Esophagus (tissue), 2 donors: Measurements from ENCODE around the gene CREBBP. TPM values are rescaled to one million over a fixed set of nuclear protein-coding genes. Genes with fewer than 3 reads are reported as not detected.
A peak's percentile ranks its signal among the peaks of the same experiment; 100 is the strongest.
"Not testable (repeated sequence)": the region's sequence is repeated elsewhere in the genome, so short reads cannot be mapped to it uniquely, and the experiment has no call there.

Experiments
- H3K27ac ChIP-seq, 2 donors: one replicate each; pipeline ENCODE4 v1.5.1; 2013; ENCODE audit warnings: low read depth in 2 of 2, mild to moderate bottlenecking in 2 of 2, inconsistent platforms in 1 of 2, low read length in 1 of 2, moderate library complexity in 1 of 2
- H3K27me3 ChIP-seq, 2 donors: one replicate each; pipeline ENCODE4 v1.6.1; 2013; ENCODE audit warnings: low read length in 2 of 2, control low read depth in 1 of 2, mild to moderate bottlenecking in 1 of 2; ENCODE audit not compliant: insufficient read depth in 2 of 2, control insufficient read depth in 1 of 2
- H3K36me3 ChIP-seq, 2 donors: one replicate each; pipeline ENCODE4 v1.6.1; 2013; ENCODE audit warnings: low read length in 1 of 2; ENCODE audit not compliant: control insufficient read depth in 2 of 2, insufficient read depth in 2 of 2
- H3K4me1 ChIP-seq, 2 donors: one replicate each; pipeline ENCODE4 v1.6.1; 2013; ENCODE audit warnings: low read length in 1 of 2; ENCODE audit not compliant: control insufficient read depth in 2 of 2, insufficient read depth in 2 of 2
- H3K4me3 ChIP-seq, 2 donors: one replicate each; pipeline ENCODE4 v1.5.1; 2013; ENCODE audit warnings: low read length in 2 of 2, mild to moderate bottlenecking in 2 of 2, low read depth in 1 of 2, moderate library complexity in 1 of 2
- H3K9me3 ChIP-seq, 2 donors: one replicate each; pipeline ENCODE4 v1.6.1; 2013; ENCODE audit warnings: mild to moderate bottlenecking in 2 of 2, low read depth in 1 of 2, low read length in 1 of 2, moderate library complexity in 1 of 2; ENCODE audit not compliant: control insufficient read depth in 2 of 2, insufficient read depth in 1 of 2
- WGBS, 2 donors: extraction: QIAGEN DNeasy Blood & Tissue Kit; methylation state at CpG; one replicate each; pipeline ENCODE4 v1.1.7; 2013; 5-methylcytosine and 5-hydroxymethylcytosine counted together
- polyA plus RNA-seq, 2 donors: library from polyadenylated mRNA; stranded (reverse); fragments of 200-250 nt; gene quantifications; one replicate each; pipeline ENCODE4 v1.2.3, GENCODE V29; 2013
- donor health status: healthy with polysubstance abuse.
- donor health status: Bipolar disorder and iron deficiency.

The CREBBP gene
- 10 to 100 TPM in 1 of 2 donors, 1 to 10 TPM in 1; 8.4 to 20.2 TPM for polyA plus RNA-seq

DNA sequence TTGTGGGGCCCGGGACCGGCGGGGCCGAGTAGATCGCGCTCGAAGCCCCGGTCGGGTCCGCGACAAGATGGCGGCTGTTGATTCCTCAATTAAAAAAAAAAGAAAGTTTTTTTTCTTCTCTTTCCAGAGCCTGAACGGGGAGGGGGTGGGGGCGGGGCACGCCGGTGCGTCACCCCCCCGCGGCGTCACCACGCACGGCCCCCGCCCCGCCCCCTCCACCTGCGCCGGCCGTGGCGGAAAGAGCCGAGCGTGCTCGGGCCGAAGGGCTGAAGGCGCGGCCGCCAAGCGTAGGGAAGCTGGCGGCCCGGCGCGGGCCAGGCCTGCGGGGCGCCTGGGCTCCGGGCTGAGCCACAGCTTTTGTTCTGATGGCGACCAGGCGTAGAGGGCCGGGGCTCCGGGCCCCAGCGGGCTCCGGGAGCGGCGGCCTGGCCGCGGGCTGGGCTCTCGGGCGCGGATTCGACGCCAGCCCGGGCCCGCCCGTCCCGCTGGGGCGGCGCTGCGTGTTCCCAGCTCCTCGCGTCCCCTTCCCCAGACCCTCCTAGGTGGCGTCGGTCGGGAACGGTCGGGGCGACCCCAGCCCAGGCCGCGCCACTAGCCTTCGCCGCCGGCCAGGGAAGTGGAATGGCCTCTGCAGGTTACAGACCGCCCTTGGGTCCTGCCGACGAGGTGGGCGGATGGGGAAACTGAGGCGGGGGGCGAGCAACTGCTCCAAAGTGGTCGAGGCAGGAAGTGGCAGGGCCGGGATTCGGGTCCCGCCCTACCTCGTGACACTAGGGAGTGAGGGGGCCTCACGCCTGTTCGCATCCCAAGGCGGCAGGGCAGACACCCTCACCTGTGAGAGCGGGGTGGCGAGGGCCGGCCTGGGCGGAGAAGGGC lies at the start of gene CREBBP:
TSS of gene CREBBP (minus strand) at position 91 of the 876 bp plus-strand sequence. CDS start 797 bp downstream, outside the sequence.
- H3K27ac ChIP-seq, result peak within 1 kb of the TSS; percentile 95 to 98

DNA sequence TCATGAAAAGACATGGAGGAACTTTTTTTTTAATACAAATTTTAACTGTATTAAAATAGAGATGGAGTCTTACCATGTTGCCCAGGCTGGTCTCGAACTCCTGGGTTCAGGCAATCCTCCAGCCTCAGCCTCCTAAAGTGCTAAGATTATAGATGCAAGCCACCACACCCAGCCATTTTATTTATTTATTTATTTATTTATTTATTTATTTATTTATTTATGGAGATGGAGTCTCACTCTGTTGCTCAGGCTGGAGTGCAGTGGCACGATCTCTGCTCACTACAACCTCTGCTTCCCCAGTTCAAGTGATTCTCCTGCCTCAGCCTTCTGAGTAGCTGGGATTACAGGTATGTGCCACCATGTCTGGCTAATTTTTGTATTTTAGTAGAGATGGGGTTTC lies 46.6 kb upstream of the CREBBP start:
- not testable (repeated sequence) for H3K4me1 ChIP-seq, H3K9me3 ChIP-seq, H3K27ac ChIP-seq, H3K36me3 ChIP-seq, H3K27me3 ChIP-seq, H3K4me3 ChIP-seq
- WGBS, 2 donors, result 92 to 95% methylated on average over 2 of the region's 2 CpGs

More for the DNA sequence above, at the start of gene CREBBP:
- Histone ChIP-seq H3K4me1 (peaks cover 5 to 11% of the 10 kb centered on the region in 2 donors), H3K27me3 (no peaks in the 10 kb centered on the region), H3K36me3 (no peaks in the 10 kb centered on the region), H3K4me3 (peak within 1 kb of the TSS; percentile 84 to 87), H3K9me3 (no peaks in the 10 kb centered on the region)
- 4 to 6% methylated on average over 65 to 96 of the region's 96 CpGs for WGBS, 2 donors

DNA sequence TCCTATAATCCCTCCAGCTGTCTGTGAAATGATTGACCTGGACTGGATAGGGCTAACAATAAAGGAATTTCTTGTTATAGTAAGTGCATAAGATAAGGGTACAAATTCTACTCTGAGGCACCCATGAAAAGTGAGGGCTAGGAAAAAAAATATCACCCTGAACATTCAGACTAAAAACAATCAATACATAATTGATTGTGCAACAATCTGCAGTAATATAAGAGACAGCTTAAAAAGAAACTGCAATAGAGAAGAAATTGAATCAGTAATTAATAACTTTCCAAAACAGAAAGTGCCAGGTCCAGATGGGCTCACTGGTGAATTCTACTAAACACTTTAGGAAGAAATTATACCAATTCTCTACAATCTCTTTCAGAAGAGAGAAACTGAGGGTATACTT lies 44.2 kb upstream of the CREBBP start:
- H3K4me3 ChIP-seq, result no peak overlapping the region
- H3K27ac ChIP-seq, result no peak overlapping the region
- no peaks in the 10 kb centered on the region for H3K36me3 ChIP-seq
- no peaks in the 10 kb centered on the region for H3K4me1 ChIP-seq
- H3K9me3 ChIP-seq, result no peaks in the 10 kb centered on the region
- H3K27me3 ChIP-seq, result peaks cover 0 to 2% of the 10 kb centered on the region in 2 donors

DNA sequence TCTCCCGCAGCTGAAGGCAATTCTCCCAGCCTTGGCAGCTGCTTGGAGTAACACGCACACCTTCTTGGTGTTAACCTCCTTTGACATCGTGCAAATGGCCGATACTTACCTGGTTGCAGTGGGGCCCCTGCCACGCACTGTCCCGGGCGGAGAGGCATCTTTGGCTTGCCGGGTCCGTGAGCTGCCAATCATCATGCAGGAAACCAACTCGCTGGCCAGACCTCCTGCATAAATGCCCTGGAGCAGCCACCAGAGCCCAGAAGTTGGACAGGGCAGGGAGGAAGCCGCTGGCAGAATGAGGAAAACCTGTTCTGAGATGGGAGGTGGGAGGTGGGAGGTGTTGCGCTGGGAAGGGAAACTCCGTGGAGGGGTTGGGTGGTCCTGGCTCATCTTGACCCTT lies 41.7 kb upstream of the CREBBP start:
- H3K27me3 ChIP-seq, result peaks cover 0 to 2% of the 10 kb centered on the region in 2 donors
- WGBS, 2 donors, result 64 to 67% methylated on average over 13 of the region's 13 CpGs
- no peaks in the 10 kb centered on the region for H3K4me1 ChIP-seq
- H3K36me3 ChIP-seq, result no peaks in the 10 kb centered on the region
- H3K9me3 ChIP-seq, result peaks cover 0 to 3% of the 10 kb centered on the region in 2 donors
- no peak overlapping the region for H3K27ac ChIP-seq
- no peak overlapping the region for H3K4me3 ChIP-seq

DNA sequence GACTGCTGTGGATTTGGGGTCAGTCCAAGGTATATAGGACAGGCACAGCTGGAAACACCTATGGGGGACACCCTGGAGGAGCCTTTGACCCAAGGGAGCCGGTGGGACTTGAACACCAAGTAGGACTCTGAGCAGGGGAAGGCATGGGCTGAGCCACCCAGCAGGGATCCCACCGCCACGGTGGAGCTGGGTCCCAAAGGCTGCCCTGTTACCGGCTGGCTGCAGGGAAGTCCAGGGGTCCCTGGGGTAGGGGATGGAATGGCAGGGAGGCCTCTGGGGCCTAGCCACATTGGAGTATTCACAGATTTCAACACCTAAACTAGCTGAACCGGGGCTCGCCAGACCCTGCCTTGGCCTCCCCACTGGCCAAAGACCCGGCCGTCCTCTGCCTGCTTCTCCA lies 39.7 kb upstream of the CREBBP start:
- no peak overlapping the region for H3K27ac ChIP-seq
- H3K4me3 ChIP-seq, result no peak overlapping the region
- WGBS, 2 donors, result 84 to 85% methylated on average over 8 of the region's 8 CpGs
- no peaks in the 10 kb centered on the region for H3K36me3 ChIP-seq
- peaks cover 0 to 2% of the 10 kb centered on the region in 2 donors for H3K27me3 ChIP-seq
- H3K9me3 ChIP-seq, result peaks cover 0 to 7% of the 10 kb centered on the region in 2 donors
- H3K4me1 ChIP-seq, result peaks cover 0 to 5% of the 10 kb centered on the region in 2 donors

DNA sequence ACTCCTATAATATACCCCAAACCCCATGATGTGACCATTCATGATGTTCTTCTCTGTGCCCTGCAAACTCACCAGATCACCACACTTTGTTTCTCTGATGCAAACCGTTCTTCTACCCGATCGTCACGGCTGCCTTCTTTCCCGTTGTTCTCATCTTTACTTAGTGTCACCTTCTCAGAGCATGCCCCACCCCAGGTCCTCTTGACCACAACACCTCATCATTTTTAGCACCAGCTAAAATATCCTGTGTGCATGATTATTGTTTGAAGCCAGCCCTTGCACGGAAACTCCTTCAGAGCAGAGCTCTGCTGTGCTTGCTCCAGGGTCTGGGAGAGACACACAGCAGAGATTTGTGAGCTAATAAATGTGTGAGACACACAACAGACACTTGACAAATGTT lies 38.9 kb upstream of the CREBBP start:
- WGBS, 2 donors, result 78 to 79% methylated on average over 6 of the region's 6 CpGs
- Histone ChIP-seq H3K27me3 (peaks cover 0 to 2% of the 10 kb centered on the region in 2 donors), H3K4me1 (peaks cover 0 to 5% of the 10 kb centered on the region in 2 donors), H3K36me3 (no peaks in the 10 kb centered on the region), H3K9me3 (peaks cover 0 to 7% of the 10 kb centered on the region in 2 donors), H3K27ac (no peak overlapping the region), H3K4me3 (no peak overlapping the region)

DNA sequence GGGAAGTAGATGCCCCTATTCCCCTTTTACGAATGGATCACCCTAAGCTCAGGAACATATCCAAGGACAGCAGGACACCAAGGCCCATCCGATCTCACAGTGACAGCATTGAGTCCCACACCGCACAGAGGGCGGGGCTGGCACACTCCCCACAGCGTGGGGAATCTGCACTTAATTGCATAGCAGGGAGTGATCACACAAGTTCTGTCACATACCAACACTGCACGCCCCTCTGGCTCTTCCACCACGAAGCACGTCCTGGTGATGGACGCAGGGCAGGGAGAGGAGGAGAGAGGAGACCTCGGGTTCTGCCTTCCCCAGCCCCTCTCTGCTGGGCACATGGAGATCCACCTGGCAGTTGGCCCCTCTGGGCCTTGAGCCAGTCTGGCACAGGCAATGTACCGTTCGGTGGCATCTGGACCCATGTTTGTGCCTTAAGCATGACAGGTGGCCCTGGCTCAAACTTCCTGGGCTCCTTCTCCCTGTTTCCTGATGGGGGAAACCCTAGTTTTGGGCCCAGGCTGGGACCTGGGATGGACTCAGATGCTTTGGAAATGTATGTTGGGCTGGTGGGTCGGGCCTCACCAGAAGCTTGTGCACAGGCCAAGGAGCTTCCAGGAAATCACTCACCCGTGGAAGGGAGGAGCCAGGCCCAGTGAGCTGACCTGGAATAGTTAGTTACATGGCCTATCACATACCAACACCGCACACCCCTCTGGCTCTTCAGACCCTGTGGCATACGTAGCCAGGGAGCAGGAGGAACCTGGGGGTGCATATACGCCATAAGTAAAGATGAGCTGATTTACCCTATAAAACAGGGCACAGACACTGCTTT lies 35.1 kb upstream of the CREBBP start:
- H3K36me3 ChIP-seq, result no peaks in the 10 kb centered on the region
- H3K27me3 ChIP-seq, result no peaks in the 10 kb centered on the region
- peaks cover 0 to 5% of the 10 kb centered on the region in 2 donors for H3K4me1 ChIP-seq
- WGBS, 2 donors, result 71 to 74% methylated on average over 14 to 17 of the region's 17 CpGs
- no peak overlapping the region for H3K27ac ChIP-seq
- peaks cover 0 to 7% of the 10 kb centered on the region in 2 donors for H3K9me3 ChIP-seq
- no peak overlapping the region for H3K4me3 ChIP-seq

DNA sequence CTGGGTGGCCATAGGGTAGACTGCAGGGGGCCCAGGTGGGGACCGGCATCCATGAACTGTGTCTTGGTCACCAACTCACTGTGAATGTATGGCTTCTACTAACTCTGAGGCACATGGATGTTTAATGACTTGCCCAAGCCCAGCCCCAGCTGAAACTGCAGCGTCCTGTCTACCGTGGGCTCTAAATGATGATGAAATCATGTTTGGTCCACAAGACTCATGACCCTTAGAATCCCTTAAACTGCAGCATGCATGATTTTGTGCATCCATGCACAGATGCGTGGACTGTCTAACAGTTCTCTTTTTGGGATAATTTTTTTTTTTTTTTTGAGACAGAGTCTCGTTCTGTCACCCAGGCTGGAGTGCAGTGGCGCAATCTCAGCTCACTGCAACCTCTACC lies 32.4 kb upstream of the CREBBP start:
- Histone ChIP-seq H3K27ac (no peak overlapping the region), H3K36me3 (no peaks in the 10 kb centered on the region), H3K27me3 (no peaks in the 10 kb centered on the region), H3K9me3 (peaks cover 0 to 5% of the 10 kb centered on the region in 2 donors), H3K4me3 (no peak overlapping the region), H3K4me1 (peaks cover 0 to 5% of the 10 kb centered on the region in 2 donors)
- WGBS, 2 donors, result 84 to 88% methylated on average over 6 of the region's 6 CpGs

DNA sequence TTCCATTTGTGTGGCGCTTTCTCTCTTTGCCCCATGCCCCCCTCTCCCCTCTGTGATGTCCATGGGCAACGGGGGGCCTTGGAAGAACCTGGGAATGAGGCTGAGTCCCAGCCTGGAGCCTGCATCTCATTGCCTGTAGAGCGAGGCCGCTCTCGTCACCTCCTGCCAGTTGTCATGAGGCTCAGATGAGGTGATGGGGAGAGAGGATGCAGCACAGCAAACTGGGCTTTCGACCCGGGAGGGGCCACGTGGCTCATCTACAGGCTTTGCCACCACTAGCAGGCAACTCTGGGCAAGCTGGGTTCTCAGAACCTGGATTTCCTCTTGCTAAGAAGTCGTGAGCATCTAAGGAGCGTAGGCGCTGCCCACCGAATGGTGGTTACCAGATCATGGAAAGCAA lies 31.9 kb upstream of the CREBBP start:
- Histone ChIP-seq H3K9me3 (peaks cover 0 to 5% of the 10 kb centered on the region in 2 donors), H3K27me3 (no peaks in the 10 kb centered on the region), H3K4me1 (peaks cover 0 to 5% of the 10 kb centered on the region in 2 donors), H3K4me3 (no peak overlapping the region), H3K27ac (no peak overlapping the region), H3K36me3 (no peaks in the 10 kb centered on the region)
- WGBS, 2 donors, result 90% methylated on average over 11 to 12 of the region's 12 CpGs
